Upper lobe of left lung (tissue), 6 donors: ENCODE measurements around the gene TMEM127. TPM values are rescaled to one million over a fixed set of nuclear protein-coding genes. Genes with fewer than 3 reads are reported as not detected.
A peak's percentile ranks its signal among the peaks of the same experiment; 100 is the strongest.

Experiments
- ATAC-seq, 2 donors: fragments of 200-7000 bp; cut with Tn5 transposase; one replicate each; pipeline ENCODE4 v1.9.1; 2022; ENCODE audit warnings: mild to moderate bottlenecking in 2 of 2, moderate library complexity in 2 of 2; ENCODE audit not compliant: low FRiP score in 2 of 2
- DNase-seq, 2 donors: peaks; one replicate each; pipeline ENCODE4 v3.0.0-alpha.2; 2019 to 2020
- H3K27ac ChIP-seq, 4 donors: fragments of 200-600 bp; sonication (generic); one replicate each; pipeline ENCODE4 v1.5.1; 2016 to 2019
- H3K27me3 ChIP-seq, 4 donors: fragments of 200-600 bp; sonication (generic); one replicate each; pipeline ENCODE4 v1.5.1; 2017 to 2019
- H3K36me3 ChIP-seq, 4 donors: fragments of 200-600 bp; sonication (generic); one replicate each; pipeline ENCODE4 v1.5.1; 2016 to 2019
- H3K4me1 ChIP-seq, 4 donors: fragments of 200-600 bp; sonication (generic); one replicate each; pipeline ENCODE4 v1.5.1; 2018 to 2019
- H3K4me3 ChIP-seq, 4 donors: fragments of 200-600 bp; sonication (generic); one replicate each; pipeline ENCODE4 v1.5.1; 2017 to 2019; ENCODE audit warnings: mild to moderate bottlenecking in 2 of 4, moderate library complexity in 1 of 4
- H3K9me3 ChIP-seq, 4 donors: fragments of 200-600 bp; sonication (generic); one replicate each; pipeline ENCODE4 v1.5.1; 2018 to 2019
- CTCF ChIP-seq, 6 experiments: fragments of 450-650 bp in 4 of 6; fragments of 200-600 bp in 2 of 6; sonication (generic) in 2 of 6; IDR thresholded peaks; one replicate each; pipeline ENCODE4 v1.5.1; 2016 to 2019; ENCODE audit warnings: antibody characterized with exemption in 6 of 6
- EP300 ChIP-seq, 4 donors: sonication (generic); formaldehyde crosslinking; IDR thresholded peaks; one replicate each; pipeline ENCODE4 v1.5.1; 2017; ENCODE audit warnings: antibody characterized with exemption in 4 of 4, control low read depth in 2 of 4
- POLR2A ChIP-seq, 4 donors: fragments of 450-650 bp; IDR thresholded peaks; one replicate each; pipeline ENCODE4 v1.5.1; 2016 to 2017; ENCODE audit warnings: antibody characterized with exemption in 4 of 4, mild to moderate bottlenecking in 2 of 4
- POLR2AphosphoS5 ChIP-seq, 2 donors: sonication (generic); formaldehyde crosslinking; IDR thresholded peaks; one replicate each; pipeline ENCODE4 v1.5.1; 2017; ENCODE audit warnings: antibody characterized with exemption in 2 of 2
- WGBS, 2 donors: methylation state at CpG; one replicate each; pipeline ENCODE4 v1.1.5; 2017 to 2018; 5-methylcytosine and 5-hydroxymethylcytosine counted together
- total RNA-seq, 6 donors: library from RNA; depleted of rRNA in 4 of 6; stranded (reverse); fragments of >200 nt in 4 of 6; gene quantifications; one replicate each; pipeline versions ENCODE4 v1.1.0 to v1.2.1, GENCODE V29; 2016 to 2021
- donor health status: DM: no; HTN: no; CAD: no; lungs with moderate emphysema.
- donor health status: DM: no; HTN: yes; CAD: no; lungs with severe emphysema.

Gene TMEM127
- total RNA-seq, 6 donors from 2014 or later: 21.0 to 75.8 (median 44.8) TPM

GRCh38 chr2:96218508-96219131, 47.2 kb downstream of the TMEM127 start:
- TF ChIP-seq EP300 (IDR thresholded peaks at IDR 0.05) (no peak), POLR2A (IDR thresholded peaks at IDR 0.05) (no peak), CTCF (IDR thresholded peaks at IDR 0.05) (no peak), POLR2AphosphoS5 (IDR thresholded peaks at IDR 0.05) (no peak)
- ATAC-seq: no peak
- H3K4me3 ChIP-seq: no peak overlapping the region
- DNase-seq: no peak
- H3K27me3 ChIP-seq: no peaks in the 10 kb centered on the region
- H3K9me3 ChIP-seq: no peaks in the 10 kb centered on the region
- H3K4me1 ChIP-seq: no peaks in the 10 kb centered on the region
- H3K27ac ChIP-seq: no peak overlapping the region
- 81 to 87% methylated on average over 13 of the region's 13 CpGs for WGBS, 2 donors
- H3K36me3 ChIP-seq: no peaks in the 10 kb centered on the region

- H3K4me3 ChIP-seq: no peak overlapping the region
- no peaks in the 10 kb centered on the region for H3K9me3 ChIP-seq
- TF ChIP-seq POLR2AphosphoS5 (IDR thresholded peaks at IDR 0.05): no peak
- no peak for TF ChIP-seq EP300 (IDR thresholded peaks at IDR 0.05)
- no peak for TF ChIP-seq CTCF (IDR thresholded peaks at IDR 0.05)
- no peak for TF ChIP-seq POLR2A (IDR thresholded peaks at IDR 0.05)
- peaks cover 4 to 7% (median 5%) of the 10 kb centered on the region in 4 donors for H3K4me1 ChIP-seq
- no peaks in the 10 kb centered on the region for H3K27me3 ChIP-seq
- no peaks in the 10 kb centered on the region for H3K36me3 ChIP-seq
- 87 to 95% methylated on average over 4 of the region's 4 CpGs for WGBS, 2 donors
- H3K27ac ChIP-seq: no peak overlapping the region
- DNase-seq (no peak), ATAC-seq (no peak)
Measured at GRCh38 chr2:96214554-96214953, 51.2 kb downstream of the TMEM127 start.

GRCh38 chr2:96213379-96213778, 52.4 kb downstream of the TMEM127 start:
- Histone ChIP-seq H3K9me3 (no peaks in the 10 kb centered on the region), H3K4me1 (peaks cover 9 to 12% (median 10%) of the 10 kb centered on the region in 4 donors), H3K4me3 (no peak overlapping the region), H3K27ac (no peak overlapping the region), H3K27me3 (no peaks in the 10 kb centered on the region), H3K36me3 (no peaks in the 10 kb centered on the region)
- ATAC-seq (no peak), DNase-seq (no peak)
- WGBS, 2 donors: 94 to 96% methylated on average over 12 of the region's 12 CpGs
- TF ChIP-seq CTCF (IDR thresholded peaks at IDR 0.05) (no peak), POLR2A (IDR thresholded peaks at IDR 0.05) (no peak), EP300 (IDR thresholded peaks at IDR 0.05) (no peak), POLR2AphosphoS5 (IDR thresholded peaks at IDR 0.05) (no peak)

GRCh38 chr2:96212339-96212738, 53.5 kb downstream of the TMEM127 start:
- TF ChIP-seq EP300 (IDR thresholded peaks at IDR 0.05) (no peak), POLR2AphosphoS5 (IDR thresholded peaks at IDR 0.05) (no peak), POLR2A (IDR thresholded peaks at IDR 0.05) (no peak), CTCF (IDR thresholded peaks at IDR 0.05) (no peak)
- Histone ChIP-seq H3K4me1 (peaks cover 10 to 15% (median 11%) of the 10 kb centered on the region in 4 donors), H3K27ac (no peak overlapping the region), H3K9me3 (no peaks in the 10 kb centered on the region), H3K27me3 (no peaks in the 10 kb centered on the region), H3K36me3 (no peaks in the 10 kb centered on the region), H3K4me3 (no peak overlapping the region)
- 88 to 91% methylated on average over 4 of the region's 4 CpGs for WGBS, 2 donors
- ATAC-seq (no peak), DNase-seq (no peak)

- no peak for DNase-seq
- H3K27ac ChIP-seq: peak overlapping the region in 3 of 4 donors; percentile 91 to 97 (median 96)
Measured at GRCh38 chr2:96209729-96210085, 56.1 kb downstream of the TMEM127 start.

More at GRCh38 chr2:96209729-96210085, 56.1 kb downstream of the TMEM127 start:
- H3K4me3 ChIP-seq: peak overlapping the region in 2 of 4 donors; percentile 84 to 96
- 87 to 91% methylated on average over 8 to 9 of the region's 9 CpGs for WGBS, 2 donors
- TF ChIP-seq CTCF (IDR thresholded peaks at IDR 0.05) (no peak), EP300 (IDR thresholded peaks at IDR 0.05) (no peak), POLR2A (IDR thresholded peaks at IDR 0.05) (no peak), POLR2AphosphoS5 (IDR thresholded peaks at IDR 0.05) (no peak)
- H3K4me1 ChIP-seq: peaks cover 33 to 39% (median 34%) of the 10 kb centered on the region in 4 donors
- no peaks in the 10 kb centered on the region for H3K27me3 ChIP-seq
- no peaks in the 10 kb centered on the region for H3K9me3 ChIP-seq
- no peaks in the 10 kb centered on the region for H3K36me3 ChIP-seq
- no peak for ATAC-seq
